Measurements from ENCODE around the gene MGLL.

- TF ChIP-seq CTCF (IDR thresholded peaks at IDR 0.05; ENCODE audit: borderline replicate concordance, extremely low read depth, low read length, poor library complexity, severe bottlenecking) (no peak), EZH2 (IDR thresholded peaks at IDR 0.05; ENCODE audit: borderline replicate concordance, low read depth, low read length, severe bottlenecking) (no peak)
These were observed 79.7 kb downstream of the MGLL start for GRCh38 chr3:127742580-127742979.
